Activated T-cell treated with anti-CD3 and anti-CD28 coated beads, Interleukin-2, amount 50 U/mL, for 4 hours (primary cell): ENCODE results near the gene SH2B3. TPM values are rescaled to one million over a fixed set of nuclear protein-coding genes. Genes with fewer than 3 reads are reported as not detected.
A peak's percentile ranks its signal among the peaks of the same experiment; 100 is the strongest.

Experiments used
- ATAC-seq, 2 donors: fragments of 200-7000 bp; cut with Tn5 transposase; one replicate each; pipeline ENCODE4 v1.10.0; 2021
- DNase-seq: peaks from one replicate; pipeline ENCODE4 v3.0.0-alpha.2; 2020
- H3K27me3 Mint-ChIP-seq: one replicate; pipeline ENCODE4 v1.8.0; 2021; ENCODE audit warnings: low read depth, mixed read lengths
- H3K36me3 Mint-ChIP-seq: one replicate; pipeline ENCODE4 v1.8.0; 2022; ENCODE audit warnings: mixed read lengths; ENCODE audit not compliant: insufficient read depth
- H3K4me1 Mint-ChIP-seq: one replicate; pipeline ENCODE4 v1.8.0; 2021; ENCODE audit warnings: low read depth, mixed read lengths
- H3K4me3 Mint-ChIP-seq: one replicate; pipeline ENCODE4 v1.8.0; 2021; ENCODE audit warnings: mild to moderate bottlenecking, moderate library complexity, mixed read lengths
- H3K9me3 Mint-ChIP-seq: one replicate; pipeline ENCODE4 v1.8.0; 2021; ENCODE audit warnings: mixed read lengths
- total RNA-seq, 3 donors: library from RNA; stranded (reverse); gene quantifications; one replicate each; pipeline ENCODE4 v1.2.1, GENCODE V29; 2021

SH2B3 gene
- total RNA-seq, 3 donors from 2014 or later: 32.7 to 37.8 (median 35.9) TPM

DNA sequence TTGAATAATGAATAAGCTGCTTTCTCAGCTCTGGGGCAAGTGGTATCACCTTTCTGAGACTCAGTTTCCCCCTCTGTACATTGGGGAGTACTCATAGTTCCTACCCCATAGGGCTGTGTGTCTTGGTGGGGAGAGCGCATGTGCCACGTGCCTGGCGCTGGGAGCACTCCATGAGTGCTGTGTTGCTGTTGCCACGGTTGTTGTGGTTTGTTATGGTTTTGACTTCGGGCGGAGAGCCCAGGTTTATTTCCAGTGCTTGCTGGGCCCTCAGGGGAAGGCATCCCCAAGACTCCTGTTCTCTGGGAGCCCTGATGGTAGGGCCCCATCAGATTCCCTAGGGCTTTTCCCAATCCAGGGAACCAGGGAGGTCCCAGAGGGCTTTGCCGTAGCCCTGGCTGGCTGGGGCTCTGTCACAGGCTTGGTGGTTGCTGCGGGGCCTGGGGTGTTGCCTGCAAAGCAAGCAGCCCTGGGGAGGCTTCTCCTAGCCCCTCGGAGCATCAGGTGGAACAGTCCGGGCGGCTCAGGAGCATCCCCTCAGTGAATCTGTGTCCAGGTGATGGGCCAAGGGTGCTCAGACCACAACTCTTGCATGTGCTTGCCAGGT, 18.6 kb downstream of the SH2B3 start:
- DNase-seq (no peak), ATAC-seq (no peak)
- H3K36me3 Mint-ChIP-seq: peaks cover 15% of the 10 kb centered on the region
- H3K4me3 Mint-ChIP-seq: no peak overlapping the region
- no peaks in the 10 kb centered on the region for H3K9me3 Mint-ChIP-seq
- H3K4me1 Mint-ChIP-seq: peaks cover 60% of the 10 kb centered on the region
- no peaks in the 10 kb centered on the region for H3K27me3 Mint-ChIP-seq

DNA sequence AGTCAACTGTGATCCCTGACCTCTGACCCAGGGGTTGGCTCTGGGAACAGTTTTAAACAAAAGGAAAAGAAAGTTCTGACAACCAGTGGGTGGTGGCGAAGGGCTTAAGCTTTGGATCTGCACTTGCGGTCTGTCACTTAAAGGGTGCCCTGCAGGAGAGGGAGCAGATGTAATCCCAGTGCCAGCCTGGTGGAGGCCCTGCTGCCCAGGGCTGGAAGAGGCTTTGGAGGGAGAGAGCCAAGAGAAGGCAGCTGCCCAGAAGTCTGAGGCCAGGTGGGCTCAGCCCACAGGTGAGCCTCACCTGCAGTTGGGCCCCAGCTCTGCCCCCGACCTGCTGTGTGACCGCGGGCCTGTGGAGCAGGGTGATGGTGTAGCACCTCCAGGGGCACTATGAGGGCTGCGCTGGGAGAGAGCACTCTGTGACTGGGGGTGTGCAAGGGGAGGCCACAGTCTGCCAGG, 19.1 kb downstream of the SH2B3 start:
- H3K27me3 Mint-ChIP-seq: no peaks in the 10 kb centered on the region
- peak in 1 of 2 donors; percentile 11 for ATAC-seq
- H3K36me3 Mint-ChIP-seq: peaks cover 15% of the 10 kb centered on the region
- H3K4me1 Mint-ChIP-seq: peaks cover 65% of the 10 kb centered on the region
- no peak overlapping the region for H3K4me3 Mint-ChIP-seq
- DNase-seq: no peak
- H3K9me3 Mint-ChIP-seq: no peaks in the 10 kb centered on the region

- peak overlapping the region; percentile 47 for H3K4me3 Mint-ChIP-seq
- no peaks in the 10 kb centered on the region for H3K27me3 Mint-ChIP-seq
- H3K36me3 Mint-ChIP-seq: peaks cover 12% of the 10 kb centered on the region
- ATAC-seq: no peak
- DNase-seq: no peak
- peaks cover 73% of the 10 kb centered on the region for H3K4me1 Mint-ChIP-seq
- H3K9me3 Mint-ChIP-seq: no peaks in the 10 kb centered on the region
These were observed 19.9 kb downstream of the SH2B3 start for GRCh38 chr12:111425655-111426054.

- Mint-ChIP-seq H3K36me3 (peaks cover 10% of the 10 kb centered on the region), H3K27me3 (no peaks in the 10 kb centered on the region), H3K9me3 (no peaks in the 10 kb centered on the region), H3K4me3 (peak overlapping the region; percentile 47), H3K4me1 (peaks cover 81% of the 10 kb centered on the region)
- ATAC-seq (peak; percentile 44 to 45), DNase-seq (no peak)
These were observed 20.8 kb downstream of the SH2B3 start for GRCh38 chr12:111426344-111427185.

DNA sequence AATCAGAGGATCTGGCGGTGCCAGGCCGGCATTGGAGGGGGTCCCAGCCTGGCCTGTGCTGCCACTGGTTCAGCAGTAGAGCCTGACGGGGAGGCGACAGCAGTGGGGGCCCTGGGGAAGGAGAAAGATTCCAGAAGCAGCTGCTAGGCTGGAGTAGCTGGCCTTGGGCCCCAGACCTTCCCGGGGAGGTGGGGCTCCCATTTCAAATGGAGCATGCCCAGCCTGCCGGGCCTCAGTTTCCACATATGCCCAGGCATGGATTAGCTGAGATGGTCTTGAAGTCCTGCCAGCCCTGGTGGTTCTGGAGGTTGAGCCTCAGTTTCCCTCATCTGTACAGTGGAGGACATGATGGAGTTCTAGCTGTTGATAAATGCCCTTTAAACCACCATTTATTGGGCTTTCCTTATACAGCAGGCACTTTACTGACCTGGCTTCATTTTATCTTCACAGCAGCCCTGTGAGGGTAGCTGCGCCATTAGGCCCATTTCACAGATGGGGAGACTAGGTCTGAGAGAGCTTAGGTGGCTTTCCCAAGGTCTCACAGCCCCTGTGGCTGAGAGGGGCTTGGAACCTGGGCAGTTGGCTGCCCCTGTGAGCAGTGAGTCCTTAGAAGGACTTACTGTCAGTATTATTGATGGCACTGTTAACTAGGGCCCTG, 21.8 kb downstream of the SH2B3 start:
- H3K4me1 Mint-ChIP-seq: peaks cover 85% of the 10 kb centered on the region
- ATAC-seq (no peak), DNase-seq (no peak)
- no peaks in the 10 kb centered on the region for H3K27me3 Mint-ChIP-seq
- H3K36me3 Mint-ChIP-seq: peaks cover 12% of the 10 kb centered on the region
- peak overlapping the region; percentile 8 for H3K4me3 Mint-ChIP-seq
- H3K9me3 Mint-ChIP-seq: no peaks in the 10 kb centered on the region

GRCh38 chr12:111428081-111428727, 22.5 kb downstream of the SH2B3 start:
- H3K27me3 Mint-ChIP-seq: no peaks in the 10 kb centered on the region
- ATAC-seq (no peak), DNase-seq (no peak)
- H3K36me3 Mint-ChIP-seq: peaks cover 13% of the 10 kb centered on the region
- H3K9me3 Mint-ChIP-seq: no peaks in the 10 kb centered on the region
- peaks cover 87% of the 10 kb centered on the region for H3K4me1 Mint-ChIP-seq
- H3K4me3 Mint-ChIP-seq: peak overlapping the region; percentile 86

GRCh38 chr12:111428728-111429175, 23.0 kb downstream of the SH2B3 start:
- H3K4me3 Mint-ChIP-seq: peak overlapping the region; percentile 86
- H3K27me3 Mint-ChIP-seq: no peaks in the 10 kb centered on the region
- H3K9me3 Mint-ChIP-seq: no peaks in the 10 kb centered on the region
- peaks cover 92% of the 10 kb centered on the region for H3K4me1 Mint-ChIP-seq
- no peak for ATAC-seq
- no peak for DNase-seq
- H3K36me3 Mint-ChIP-seq: peaks cover 13% of the 10 kb centered on the region

GRCh38 chr12:111429828-111430432, 24.2 kb downstream of the SH2B3 start:
- peak; percentile 11 to 16 for ATAC-seq
- DNase-seq: peak; percentile 59
- Mint-ChIP-seq H3K36me3 (peaks cover 13% of the 10 kb centered on the region), H3K4me3 (peak overlapping the region; percentile 86), H3K9me3 (no peaks in the 10 kb centered on the region), H3K4me1 (peaks cover 95% of the 10 kb centered on the region), H3K27me3 (no peaks in the 10 kb centered on the region)

- ATAC-seq: peak; percentile 36 to 41
- peaks cover 95% of the 10 kb centered on the region for H3K4me1 Mint-ChIP-seq
- H3K9me3 Mint-ChIP-seq: no peaks in the 10 kb centered on the region
- H3K4me3 Mint-ChIP-seq: peak overlapping the region; percentile 86
- DNase-seq: peak; percentile 62
- H3K27me3 Mint-ChIP-seq: no peaks in the 10 kb centered on the region
- peaks cover 12% of the 10 kb centered on the region for H3K36me3 Mint-ChIP-seq
These were observed 25.0 kb downstream of the SH2B3 start for GRCh38 chr12:111430433-111431353.

DNA sequence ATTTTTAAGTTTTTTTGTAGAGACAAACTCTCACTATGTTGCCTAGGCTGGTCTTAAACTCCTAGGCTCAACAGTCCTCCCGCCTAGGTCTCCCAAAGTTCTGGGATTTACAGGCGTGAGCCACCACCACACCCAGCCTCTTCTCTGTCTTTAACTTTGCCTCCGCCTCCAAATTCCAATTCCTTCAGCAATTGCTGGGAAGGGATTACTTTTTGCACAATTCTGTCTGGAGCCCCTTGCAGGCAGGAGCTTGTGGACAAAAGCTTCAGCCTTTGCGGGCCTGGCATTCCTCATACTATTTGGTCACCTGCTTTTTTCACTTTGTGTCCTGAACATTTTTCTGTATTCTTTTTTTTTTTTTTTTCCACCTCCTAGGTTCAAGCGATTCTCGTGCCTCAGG, 26.0 kb downstream of the SH2B3 start:
- peaks cover 95% of the 10 kb centered on the region for H3K4me1 Mint-ChIP-seq
- DNase-seq: no peak
- H3K27me3 Mint-ChIP-seq: no peaks in the 10 kb centered on the region
- peaks cover 8% of the 10 kb centered on the region for H3K36me3 Mint-ChIP-seq
- H3K4me3 Mint-ChIP-seq: peak overlapping the region; percentile 76
- H3K9me3 Mint-ChIP-seq: no peaks in the 10 kb centered on the region
- ATAC-seq: no peak

- H3K9me3 Mint-ChIP-seq: no peaks in the 10 kb centered on the region
- ATAC-seq (no peak), DNase-seq (no peak)
- peaks cover 12% of the 10 kb centered on the region for H3K36me3 Mint-ChIP-seq
- peak overlapping the region; percentile 79 for H3K4me3 Mint-ChIP-seq
- H3K4me1 Mint-ChIP-seq: peaks cover 96% of the 10 kb centered on the region
- H3K27me3 Mint-ChIP-seq: no peaks in the 10 kb centered on the region
These were observed 28.3 kb downstream of the SH2B3 start for GRCh38 chr12:111434049-111434448.

DNA sequence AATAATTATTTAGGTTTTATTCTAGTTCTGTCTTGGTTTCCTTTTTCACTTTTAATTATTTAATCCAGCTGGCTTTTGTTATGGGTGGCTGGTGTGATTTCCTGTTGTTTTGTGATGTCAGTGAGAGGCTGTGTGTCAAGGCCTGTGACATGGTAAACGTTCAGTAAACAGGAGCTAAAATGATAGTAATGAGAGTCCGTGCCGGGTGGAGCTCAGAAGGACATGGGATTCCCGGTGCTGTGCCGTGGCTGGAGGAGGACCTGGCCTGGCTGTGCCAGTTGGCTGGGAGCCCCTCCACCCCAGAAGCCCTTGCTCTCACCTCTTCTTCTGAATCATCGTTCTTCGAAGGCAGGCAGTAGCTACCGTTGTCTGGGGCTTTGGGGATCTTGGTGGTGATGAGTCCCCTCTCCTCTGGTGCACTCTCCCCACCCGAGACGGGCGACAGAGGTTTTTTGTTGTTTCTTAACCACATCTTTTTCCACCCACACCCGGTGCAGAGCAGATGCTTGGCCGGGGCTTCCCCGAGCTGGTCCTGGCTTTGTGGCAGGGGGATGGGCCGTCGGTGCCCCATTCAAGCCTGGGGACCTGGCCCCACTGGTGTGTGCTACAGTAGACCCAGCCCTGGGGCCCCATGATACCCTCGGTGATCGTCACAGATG, 29.1 kb downstream of the SH2B3 start:
- Mint-ChIP-seq H3K4me1 (peaks cover 96% of the 10 kb centered on the region), H3K36me3 (peaks cover 12% of the 10 kb centered on the region), H3K27me3 (no peaks in the 10 kb centered on the region), H3K9me3 (no peaks in the 10 kb centered on the region), H3K4me3 (peak overlapping the region; percentile 79)
- DNase-seq: peak; percentile 84
- ATAC-seq: peak; percentile 83
